Neural progenitor cell (in vitro differentiated cells): ENCODE data around the gene CCDC178. TPM values are rescaled to one million over a fixed set of nuclear protein-coding genes. Genes with fewer than 3 reads are reported as not detected.

Experiments
- DNase-seq: peaks from one replicate; pipeline ENCODE4 v3.0.0-alpha.2; 2016; ENCODE audit warnings: low spot score
- H2AFZ ChIP-seq: fragments of 200-600 bp; sonication (generic); replicated peaks from 2 replicates; pipeline ENCODE4 v1.6.1; 2016; ENCODE audit warnings: antibody characterized with exemption
- H3F3A ChIP-seq: fragments of 200-600 bp; sonication (generic); 2 replicates; pipeline ENCODE4 v1.6.1; 2016; ENCODE audit warnings: antibody characterized with exemption, low read depth
- H3K27ac ChIP-seq: fragments of 200-600 bp; sonication (generic); 2 replicates; pipeline ENCODE4 v1.5.1; 2016; ENCODE audit warnings: mild to moderate bottlenecking
- H3K27me3 ChIP-seq: fragments of 200-600 bp; sonication (generic); 2 replicates; pipeline ENCODE4 v1.6.1; 2016; ENCODE audit warnings: mild to moderate bottlenecking, moderate library complexity
- H3K36me3 ChIP-seq: fragments of 200-600 bp; sonication (generic); 2 replicates; pipeline ENCODE4 v1.5.1; 2016
- H3K4me1 ChIP-seq: fragments of 200-600 bp; sonication (generic); 2 replicates; pipeline ENCODE4 v1.6.1; 2016; ENCODE audit warnings: mixed run types
- H3K4me2 ChIP-seq: fragments of 200-600 bp; sonication (generic); 2 replicates; pipeline ENCODE4 v1.6.1; 2016
- H3K4me3 ChIP-seq: fragments of 200-600 bp; sonication (generic); 2 replicates; pipeline ENCODE4 v1.5.1; 2016
- H3K79me2 ChIP-seq: fragments of 200-600 bp; sonication (generic); 2 replicates; pipeline ENCODE4 v1.6.1; 2016; ENCODE audit warnings: low read depth
- H3K9ac ChIP-seq: fragments of 200-600 bp; sonication (generic); 2 replicates; pipeline ENCODE4 v1.6.1; 2016
- H3K9me3 ChIP-seq: fragments of 200-600 bp; sonication (generic); 2 replicates; pipeline ENCODE4 v1.5.1; 2016; ENCODE audit warnings: low read depth
- H4K20me1 ChIP-seq: fragments of 200-600 bp; sonication (generic); 2 replicates; pipeline ENCODE4 v1.6.1; 2016; ENCODE audit warnings: low read depth
- H3K27ac Mint-ChIP-seq: 3 replicates; pipeline ENCODE4 v1.8.0; 2021; ENCODE audit warnings: mixed read lengths
- H3K27me3 Mint-ChIP-seq: 2 replicates; pipeline ENCODE4 v1.8.0; 2022; ENCODE audit warnings: low read depth, mild to moderate bottlenecking, inconsistent platforms, moderate library complexity, mixed read lengths; ENCODE audit not compliant: insufficient read depth
- H3K36me3 Mint-ChIP-seq: 3 replicates; pipeline ENCODE4 v1.8.0; 2021; ENCODE audit warnings: mixed read lengths
- H3K4me1 Mint-ChIP-seq: 3 replicates; pipeline ENCODE4 v1.8.0; 2021; ENCODE audit warnings: mixed read lengths
- H3K4me3 Mint-ChIP-seq: 3 replicates; pipeline ENCODE4 v1.8.0; 2021; ENCODE audit warnings: mild to moderate bottlenecking, moderate library complexity, mixed read lengths
- H3K9me3 Mint-ChIP-seq: 3 replicates; pipeline ENCODE4 v1.8.0; 2020; ENCODE audit warnings: mixed read lengths
- EZH2 ChIP-seq: fragments of 200-600 bp; sonication (generic); IDR thresholded peaks from 2 replicates; pipeline ENCODE4 v1.6.1; 2017; ENCODE audit warnings: antibody characterized with exemption, mild to moderate bottlenecking, moderate library complexity
- EZH2phosphoT487 ChIP-seq: fragments of 200-600 bp; sonication (generic); IDR thresholded peaks from 2 replicates; pipeline ENCODE4 v1.6.1; 2017; ENCODE audit warnings: antibody characterized with exemption
- total RNA-seq: library from RNA; depleted of rRNA; stranded (reverse); fragments of >200 nt; gene quantifications from 2 replicates; pipeline ENCODE4 v1.2.3, GENCODE V29; 2015; ENCODE audit warnings: low replicate concordance
- TF ChIP-seq, protein P1 (sequence below): fragments of 200-600 bp; sonication (generic); IDR thresholded peaks from 2 replicates; pipeline ENCODE4 v1.5.1; 2017; ENCODE audit warnings: antibody characterized with exemption, mild to moderate bottlenecking

The CCDC178 gene
- total RNA-seq, 1 donor from 2014 or later = 0.51 TPM

DNA sequence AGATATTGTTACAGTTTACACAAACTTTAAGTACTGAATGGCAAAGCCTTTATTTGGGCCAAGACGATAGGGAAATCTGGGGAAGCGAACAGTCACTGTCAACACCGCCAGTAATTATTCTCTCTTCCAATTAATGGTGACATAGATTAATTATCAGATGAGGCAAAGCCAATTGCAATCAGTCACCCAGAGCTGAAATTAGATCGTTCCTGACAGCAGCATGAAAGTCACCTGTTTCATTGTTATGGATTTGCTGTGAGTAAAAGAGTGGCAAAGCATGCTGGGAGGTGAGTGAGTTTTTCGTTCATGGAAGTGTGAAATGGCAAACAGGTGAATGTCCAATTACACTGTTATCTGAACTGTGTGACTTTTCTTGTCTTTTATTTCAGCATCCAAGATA lies 502.9 kb downstream of the CCDC178 start:
- H3K27ac ChIP-seq = no peak overlapping the region
- H3K4me2 ChIP-seq = no peak overlapping the region
- H4K20me1 ChIP-seq = no peaks in the 10 kb centered on the region
- Mint-ChIP-seq H3K4me1 (peaks cover 3% of the 10 kb centered on the region), H3K36me3 (no peaks in the 10 kb centered on the region), H3K9me3 (peaks cover 2% of the 10 kb centered on the region), H3K27me3 (no peaks in the 10 kb centered on the region), H3K27ac (no peak overlapping the region), H3K4me3 (no peak overlapping the region)
- no peaks in the 10 kb centered on the region for H3K79me2 ChIP-seq
- H3K4me3 ChIP-seq = no peak overlapping the region
- H3K9ac ChIP-seq = no peak overlapping the region
- no peaks in the 10 kb centered on the region for H3K36me3 ChIP-seq
- H3K4me1 ChIP-seq = no peaks in the 10 kb centered on the region
- TF ChIP-seq EZH2 = no peak
- TF ChIP-seq EZH2phosphoT487 = no peak
- TF ChIP-seq, protein P1, sequence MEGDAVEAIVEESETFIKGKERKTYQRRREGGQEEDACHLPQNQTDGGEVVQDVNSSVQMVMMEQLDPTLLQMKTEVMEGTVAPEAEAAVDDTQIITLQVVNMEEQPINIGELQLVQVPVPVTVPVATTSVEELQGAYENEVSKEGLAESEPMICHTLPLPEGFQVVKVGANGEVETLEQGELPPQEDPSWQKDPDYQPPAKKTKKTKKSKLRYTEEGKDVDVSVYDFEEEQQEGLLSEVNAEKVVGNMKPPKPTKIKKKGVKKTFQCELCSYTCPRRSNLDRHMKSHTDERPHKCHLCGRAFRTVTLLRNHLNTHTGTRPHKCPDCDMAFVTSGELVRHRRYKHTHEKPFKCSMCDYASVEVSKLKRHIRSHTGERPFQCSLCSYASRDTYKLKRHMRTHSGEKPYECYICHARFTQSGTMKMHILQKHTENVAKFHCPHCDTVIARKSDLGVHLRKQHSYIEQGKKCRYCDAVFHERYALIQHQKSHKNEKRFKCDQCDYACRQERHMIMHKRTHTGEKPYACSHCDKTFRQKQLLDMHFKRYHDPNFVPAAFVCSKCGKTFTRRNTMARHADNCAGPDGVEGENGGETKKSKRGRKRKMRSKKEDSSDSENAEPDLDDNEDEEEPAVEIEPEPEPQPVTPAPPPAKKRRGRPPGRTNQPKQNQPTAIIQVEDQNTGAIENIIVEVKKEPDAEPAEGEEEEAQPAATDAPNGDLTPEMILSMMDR = no peak
- peak overlapping the region; percentile 53 for H2AFZ ChIP-seq
- DNase-seq = no peak
- no peaks in the 10 kb centered on the region for H3F3A ChIP-seq
- no peaks in the 10 kb centered on the region for H3K9me3 ChIP-seq
- no peaks in the 10 kb centered on the region for H3K27me3 ChIP-seq

DNA sequence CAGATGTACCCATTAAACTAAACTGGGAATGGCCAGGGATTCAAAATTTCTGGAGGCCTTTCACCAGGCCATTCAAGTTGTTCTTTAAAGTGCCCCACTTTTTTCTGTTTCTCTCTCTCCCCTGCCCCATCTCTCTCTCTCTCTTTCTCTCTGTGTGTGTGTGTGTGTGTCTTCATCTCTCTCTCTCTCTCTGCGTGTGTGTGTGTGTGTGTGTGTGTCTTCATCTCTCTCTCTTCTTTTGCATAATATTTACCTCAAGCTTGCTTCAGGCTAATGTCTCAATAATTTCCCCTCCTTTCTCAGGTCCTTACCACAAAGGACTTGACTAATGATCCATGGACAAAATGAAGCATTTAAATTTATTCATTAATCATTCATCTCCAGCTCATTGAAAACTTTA lies 503.5 kb downstream of the CCDC178 start:
- Histone ChIP-seq H3F3A (no peaks in the 10 kb centered on the region), H4K20me1 (no peaks in the 10 kb centered on the region), H3K27me3 (no peaks in the 10 kb centered on the region), H2AFZ (peak overlapping the region; percentile 53), H3K9ac (no peak overlapping the region), H3K36me3 (no peaks in the 10 kb centered on the region), H3K4me2 (no peak overlapping the region), H3K9me3 (no peaks in the 10 kb centered on the region), H3K27ac (no peak overlapping the region), H3K79me2 (no peaks in the 10 kb centered on the region), H3K4me1 (no peaks in the 10 kb centered on the region), H3K4me3 (no peak overlapping the region)
- Mint-ChIP-seq H3K9me3 (peaks cover 2% of the 10 kb centered on the region), H3K27me3 (no peaks in the 10 kb centered on the region), H3K4me3 (no peak overlapping the region), H3K4me1 (peaks cover 2% of the 10 kb centered on the region), H3K36me3 (no peaks in the 10 kb centered on the region), H3K27ac (no peak overlapping the region)
- DNase-seq = peak; percentile 15
- TF ChIP-seq, protein P1 = no peak
- no peak for TF ChIP-seq EZH2phosphoT487
- TF ChIP-seq EZH2 = no peak

DNA sequence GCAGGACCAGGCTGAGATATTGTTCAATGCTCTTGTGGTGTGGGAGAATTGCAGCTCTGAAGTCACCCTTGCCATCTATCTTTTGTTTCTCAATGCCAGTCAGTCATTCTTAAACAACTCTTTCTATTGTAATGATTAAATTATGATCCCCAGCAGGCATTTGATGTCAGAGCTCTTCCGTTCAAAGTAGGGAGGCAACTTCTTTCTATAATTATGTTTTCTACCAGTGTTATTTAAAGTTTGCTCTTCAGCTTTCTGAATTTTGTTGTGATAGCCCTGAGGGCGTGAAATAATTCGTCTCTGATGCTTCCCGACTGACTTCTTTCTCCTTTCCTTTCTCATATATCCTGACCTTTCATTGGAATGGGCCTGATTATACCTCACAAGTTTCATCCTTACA lies 506.3 kb downstream of the CCDC178 start:
- Histone ChIP-seq H3K36me3 (no peaks in the 10 kb centered on the region), H3K9ac (no peak overlapping the region), H3K9me3 (no peaks in the 10 kb centered on the region), H3K79me2 (no peaks in the 10 kb centered on the region), H3K4me1 (no peaks in the 10 kb centered on the region), H3K27me3 (no peaks in the 10 kb centered on the region), H4K20me1 (no peaks in the 10 kb centered on the region), H3K27ac (no peak overlapping the region), H2AFZ (no peak overlapping the region), H3F3A (no peaks in the 10 kb centered on the region), H3K4me3 (no peak overlapping the region), H3K4me2 (no peak overlapping the region)
- no peaks in the 10 kb centered on the region for H3K36me3 Mint-ChIP-seq
- H3K27ac Mint-ChIP-seq = no peak overlapping the region
- H3K9me3 Mint-ChIP-seq = peaks cover 2% of the 10 kb centered on the region
- no peak for DNase-seq
- no peaks in the 10 kb centered on the region for H3K27me3 Mint-ChIP-seq
- no peak for TF ChIP-seq EZH2
- TF ChIP-seq, protein P1 = no peak
- TF ChIP-seq EZH2phosphoT487 = no peak
- no peak overlapping the region for H3K4me3 Mint-ChIP-seq
- peaks cover 5% of the 10 kb centered on the region for H3K4me1 Mint-ChIP-seq
